Liver (tissue), 3 donors: ENCODE measurements around the gene CTSH.

Source experiments
- CTCF ChIP-seq: fragments of 150-350 bp; IDR thresholded peaks from 2 replicates; pipeline ENCODE4 v1.5.1; 2017; ENCODE audit warnings: improper control_type of control experiment, low read depth, low read length; ENCODE audit not compliant: missing input control
- EGR1 ChIP-seq, 2 donors: IDR thresholded peaks; 2 replicates each; pipeline ENCODE4 v1.6.1; 2016 to 2018; ENCODE audit warnings: antibody characterized with exemption in 2 of 2, low read depth in 2 of 2
- FOXA2 ChIP-seq: IDR thresholded peaks from 2 replicates; pipeline ENCODE4 v1.6.1; 2016; ENCODE audit warnings: antibody characterized with exemption
- donor health status: healthy.
- donor health status: healthy.

GRCh38 chr15:78968539-78969271 is 23.9 kb upstream of the CTSH start:
- TF ChIP-seq CTCF (no peak), FOXA2 (no peak), EGR1 (IDR thresholded peaks at IDR 0.05; ENCODE audit: low read depth in 2 of 2) (no peak)
